Measurements from ENCODE around the gene DNAJC16.
"Not testable (repeated sequence)": the region's sequence is repeated elsewhere in the genome, so short reads cannot be mapped to it uniquely, and the experiment has no call there.

Gene DNAJC16

GRCh38 chr1:15526490-15527339 is at the start of gene DNAJC16:
Gene DNAJC16, plus strand, starts transcription at chr1:15526848. Its CDS starts 2,258 bp downstream, at chr1:15529106.
- DNase-seq = peak; percentile 99

GRCh38 chr1:15476927-15477326 is 49.7 kb upstream of the DNAJC16 start:
- no peak for DNase-seq

GRCh38 chr1:15477646-15478212 is 48.9 kb upstream of the DNAJC16 start:
- DNase-seq = no peak

- DNase-seq = no peak
These were observed 46.8 kb upstream of the DNAJC16 start for GRCh38 chr1:15479654-15480347.

GRCh38 chr1:15482455-15482854 is 44.2 kb upstream of the DNAJC16 start:
- DNase-seq = not testable (repeated sequence)

- not testable (repeated sequence) for DNase-seq
These were observed 43.6 kb upstream of the DNAJC16 start for GRCh38 chr1:15482983-15483543.

GRCh38 chr1:15483971-15484370 is 42.7 kb upstream of the DNAJC16 start:
- no peak for DNase-seq

GRCh38 chr1:15484443-15484842 is 42.2 kb upstream of the DNAJC16 start:
- DNase-seq = not testable (repeated sequence)

GRCh38 chr1:15485636-15486035 is 41.0 kb upstream of the DNAJC16 start:
- no peak for DNase-seq

GRCh38 chr1:15486844-15487610 is 39.6 kb upstream of the DNAJC16 start:
- not testable (repeated sequence) for DNase-seq

GRCh38 chr1:15488371-15488770 is 38.3 kb upstream of the DNAJC16 start:
- DNase-seq = no peak

- no peak for DNase-seq
These were observed 37.5 kb upstream of the DNAJC16 start for GRCh38 chr1:15489052-15489736.

GRCh38 chr1:15491010-15491409 is 35.6 kb upstream of the DNAJC16 start:
- not testable (repeated sequence) for DNase-seq

- DNase-seq = no peak
These were observed 34.1 kb upstream of the DNAJC16 start for GRCh38 chr1:15492596-15492995.

GRCh38 chr1:15493869-15494390 is 32.7 kb upstream of the DNAJC16 start:
- DNase-seq = no peak

GRCh38 chr1:15500184-15501178 is 26.2 kb upstream of the DNAJC16 start:
- DNase-seq = no peak

GRCh38 chr1:15501208-15502032 is 25.2 kb upstream of the DNAJC16 start:
- DNase-seq = peak; percentile 41 to 54

GRCh38 chr1:15504436-15504835 is 22.2 kb upstream of the DNAJC16 start:
- no peak for DNase-seq

GRCh38 chr1:15506831-15507230 is 19.8 kb upstream of the DNAJC16 start:
- DNase-seq = no peak
